Hepatic stellate cell (primary cell): ENCODE results near the gene RPP25L.
"Not testable (repeated sequence)": the region's sequence is repeated elsewhere in the genome, so short reads cannot be mapped to it uniquely, and the experiment has no call there.

ENCODE experiments used
- DNase-seq: peaks from one replicate; pipeline ENCODE4 v3.0.0; 2011; ENCODE audit warnings: low spot score

The RPP25L gene, protein sequence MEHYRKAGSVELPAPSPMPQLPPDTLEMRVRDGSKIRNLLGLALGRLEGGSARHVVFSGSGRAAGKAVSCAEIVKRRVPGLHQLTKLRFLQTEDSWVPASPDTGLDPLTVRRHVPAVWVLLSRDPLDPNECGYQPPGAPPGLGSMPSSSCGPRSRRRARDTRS

DNA sequence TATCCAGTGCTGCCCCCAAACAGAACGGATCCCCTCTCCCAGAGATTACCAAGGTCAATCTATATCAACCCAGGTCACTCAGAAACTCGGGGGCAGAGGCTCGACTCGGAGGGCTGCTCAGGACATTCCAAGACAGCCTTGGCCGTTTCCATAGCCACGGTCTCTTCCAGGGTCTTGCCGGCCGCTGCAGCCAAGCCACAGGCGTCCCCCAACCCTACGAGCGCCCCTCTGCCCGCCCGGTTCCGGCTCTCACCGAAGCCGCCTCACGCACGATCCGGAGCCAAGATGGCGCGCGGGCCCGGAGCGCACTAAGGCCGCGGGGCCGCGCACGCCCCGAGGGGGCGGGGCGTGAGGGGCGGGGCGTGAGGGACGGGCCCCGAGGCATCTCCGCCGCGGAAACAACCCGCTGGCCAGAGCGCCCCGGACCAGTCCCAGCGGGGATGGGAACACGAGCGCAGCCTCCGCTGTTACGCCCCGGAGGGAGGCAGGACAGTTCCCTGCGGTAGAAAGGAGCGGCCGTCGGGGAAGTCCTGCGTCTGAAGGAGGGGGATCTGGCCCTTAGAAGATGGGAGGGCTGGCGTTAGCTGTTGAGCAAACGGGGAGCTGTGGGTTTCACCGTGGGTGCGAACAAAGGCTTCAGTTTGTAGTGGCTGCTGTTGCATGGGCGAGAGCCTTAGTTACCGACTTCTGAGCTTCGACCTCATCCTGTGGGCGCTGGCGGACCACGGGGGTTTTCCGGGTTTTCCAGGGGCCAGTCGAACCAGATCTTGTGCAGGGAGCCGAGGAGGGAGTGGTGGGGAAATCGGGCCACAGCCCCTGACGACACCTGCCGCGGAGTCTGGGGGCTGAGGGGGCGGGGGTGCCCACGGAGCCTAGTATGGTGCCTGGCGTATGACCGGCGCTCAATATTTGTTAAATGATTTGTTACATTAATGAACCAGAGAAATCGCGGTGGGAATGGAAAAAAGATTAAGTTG, at the start of gene RPP25L:
Gene RPP25L (minus strand): TSS at position 287 of the 977 bp plus-strand sequence. CDS start 801 bp downstream, outside the sequence.
- peak; percentile 94 for DNase-seq

DNA sequence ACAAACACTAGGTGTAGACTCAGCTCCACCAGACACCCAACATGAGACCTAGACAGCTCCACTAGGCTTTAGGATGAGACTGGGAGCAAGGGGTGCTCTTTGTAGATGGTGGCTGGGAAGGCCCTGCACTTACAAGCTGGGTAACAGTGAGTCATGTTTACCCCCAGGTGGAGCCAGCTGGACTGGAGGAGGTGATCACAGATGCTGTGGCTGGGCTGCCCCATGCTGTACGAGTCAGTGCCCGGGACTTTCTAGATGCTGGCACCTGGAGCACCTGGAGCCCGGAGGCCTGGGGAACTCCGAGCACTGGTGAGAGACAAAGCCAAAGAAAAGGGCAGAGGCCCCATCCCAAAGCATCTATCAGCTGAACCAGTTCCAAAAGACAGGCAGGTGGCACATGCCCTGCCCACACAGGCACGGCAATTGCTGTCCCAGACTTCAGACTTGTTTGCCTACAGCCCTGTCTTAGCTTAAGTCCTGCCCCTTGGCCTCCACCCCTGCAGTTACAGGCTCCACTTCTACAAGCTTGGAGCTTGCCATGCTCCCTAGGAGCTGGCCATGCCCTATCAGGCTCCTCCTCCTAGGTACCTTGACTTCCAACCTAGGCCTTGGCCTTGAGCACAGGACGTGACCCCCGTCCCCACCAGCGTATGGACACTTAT, 47.8 kb upstream of the RPP25L start:
- DNase-seq: no peak

- no peak for DNase-seq
Measured at GRCh38 chr9:34658461-34658860, 46.6 kb upstream of the RPP25L start.

- DNase-seq: no peak
Measured at GRCh38 chr9:34656992-34657391, 45.1 kb upstream of the RPP25L start.

DNA sequence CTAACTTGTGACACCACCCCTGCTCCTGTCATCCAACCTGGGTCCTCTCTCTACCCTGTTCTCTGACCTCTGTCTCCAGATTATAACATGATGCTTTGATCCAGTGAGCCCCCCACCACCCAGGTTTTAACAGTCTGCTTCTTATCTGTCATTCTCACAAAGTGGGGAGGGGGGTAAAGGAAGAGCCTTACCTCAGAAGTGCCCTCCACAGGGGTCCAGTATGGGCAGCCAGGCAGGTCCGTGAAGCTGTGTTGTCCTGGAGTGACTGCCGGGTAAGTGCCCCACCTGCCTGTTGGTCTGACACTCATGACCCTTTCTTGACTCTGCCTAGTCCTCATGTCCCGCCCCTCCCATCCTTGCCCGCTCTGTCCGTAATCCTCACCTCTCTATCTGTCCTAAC, 43.5 kb upstream of the RPP25L start:
- no peak for DNase-seq

- DNase-seq: no peak
Measured at GRCh38 chr9:34654323-34655051, 42.6 kb upstream of the RPP25L start.

GRCh38 chr9:34653151-34654072, 41.5 kb upstream of the RPP25L start:
- DNase-seq: no peak

DNA sequence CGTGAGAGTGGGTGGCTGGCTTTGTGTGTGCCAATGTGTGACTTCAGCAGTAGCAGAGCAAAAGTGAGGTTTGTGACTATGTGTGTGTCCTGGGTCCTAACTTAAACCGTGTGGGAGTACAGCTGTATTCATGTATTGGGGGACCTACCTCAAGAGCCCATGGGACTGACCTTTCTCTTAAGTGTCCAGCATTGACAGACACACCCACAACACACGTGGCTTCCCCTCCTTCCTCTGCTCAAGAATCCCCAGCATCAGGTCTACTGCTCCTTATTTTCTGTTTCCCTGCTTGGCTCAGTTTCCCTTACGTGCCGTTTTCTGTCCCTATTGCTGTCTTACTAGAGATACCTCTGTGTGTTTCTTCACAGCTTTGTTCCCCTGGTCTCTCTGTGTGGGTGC, 40.7 kb upstream of the RPP25L start:
- DNase-seq: no peak

DNA sequence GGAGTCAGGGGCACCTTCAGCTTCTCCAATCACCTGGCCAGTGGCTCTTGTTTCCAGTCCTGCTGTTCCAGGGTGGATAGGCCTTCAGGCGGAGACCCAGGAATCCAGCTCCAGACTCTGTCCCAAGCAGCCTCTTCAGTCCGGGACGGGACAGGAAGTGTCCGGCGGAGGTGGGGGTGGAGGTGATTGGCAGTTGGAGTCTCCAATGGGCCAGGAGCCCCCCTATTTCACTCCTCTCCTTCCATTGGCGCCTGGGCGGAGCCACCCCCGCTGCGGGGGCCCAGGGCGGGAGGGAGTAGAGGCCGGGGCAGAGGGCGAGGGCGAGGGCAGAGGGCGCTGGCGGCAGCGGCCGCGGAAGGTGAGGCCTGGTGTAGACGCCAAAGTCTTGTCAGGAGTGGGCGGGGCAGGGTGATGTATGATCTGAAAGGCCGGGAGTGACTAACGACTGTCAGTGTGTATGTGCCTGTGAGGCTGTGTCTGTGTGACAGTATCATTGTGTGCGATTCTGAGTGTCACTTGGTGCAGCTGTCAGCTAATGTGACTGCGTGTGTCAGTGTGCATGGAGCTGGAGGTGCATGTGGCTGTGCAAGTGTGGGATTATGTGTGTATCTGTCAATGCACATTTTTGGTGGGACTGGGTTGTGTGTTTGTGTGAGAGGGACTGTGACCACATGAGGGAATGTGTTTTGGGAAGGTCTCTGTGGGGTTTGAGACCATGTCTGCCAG, 40.1 kb upstream of the RPP25L start, which contains the start of gene IL11RA:
Gene IL11RA (plus strand): TSS at position 310 of the 726 bp plus-strand sequence. CDS start 3,033 bp downstream, outside the sequence.
- peak; percentile 98 for DNase-seq

DNA sequence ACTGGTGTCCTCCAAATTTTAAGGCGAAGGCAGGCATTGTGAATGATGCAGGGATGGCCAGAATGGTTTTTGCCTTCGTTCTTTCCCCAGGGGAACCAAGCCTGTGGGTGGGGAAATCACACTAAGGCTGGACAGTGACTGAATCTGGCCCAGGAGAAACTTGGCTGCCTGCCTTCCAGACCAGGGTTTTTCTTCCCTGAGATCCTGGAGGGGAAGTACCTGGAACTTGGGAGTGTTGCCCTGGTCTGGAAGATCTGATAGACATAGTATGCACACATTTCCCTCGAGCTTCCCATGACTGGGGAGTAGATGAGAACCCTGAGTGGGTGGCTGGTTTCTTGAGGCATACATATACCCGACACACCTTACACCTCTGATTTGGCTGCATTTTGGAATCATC, 39.4 kb upstream of the RPP25L start:
- peak; percentile 62 for DNase-seq

DNA sequence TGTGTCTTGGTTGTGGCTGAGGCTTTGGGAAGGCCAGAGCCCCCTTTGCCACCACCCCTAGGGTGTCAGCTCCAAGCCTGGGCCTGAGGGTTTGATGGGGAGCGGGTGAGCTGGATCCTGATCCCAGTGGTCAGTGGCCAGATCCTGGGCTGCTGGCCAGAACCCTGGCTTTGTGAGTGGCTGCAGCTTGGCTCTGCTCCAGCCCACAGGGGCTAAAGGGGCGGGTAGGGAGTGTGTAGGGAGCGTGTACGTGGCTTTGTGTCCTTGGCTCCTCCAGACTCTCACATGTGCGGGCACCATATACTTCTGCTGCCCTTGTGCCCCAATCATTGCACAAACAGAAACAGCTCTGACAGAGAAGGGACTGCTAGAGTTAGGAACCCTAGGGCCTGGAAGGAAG, 38.9 kb upstream of the RPP25L start:
- DNase-seq: no peak

- no peak for DNase-seq
Measured at GRCh38 chr9:34648673-34649072, 36.8 kb upstream of the RPP25L start.

DNA sequence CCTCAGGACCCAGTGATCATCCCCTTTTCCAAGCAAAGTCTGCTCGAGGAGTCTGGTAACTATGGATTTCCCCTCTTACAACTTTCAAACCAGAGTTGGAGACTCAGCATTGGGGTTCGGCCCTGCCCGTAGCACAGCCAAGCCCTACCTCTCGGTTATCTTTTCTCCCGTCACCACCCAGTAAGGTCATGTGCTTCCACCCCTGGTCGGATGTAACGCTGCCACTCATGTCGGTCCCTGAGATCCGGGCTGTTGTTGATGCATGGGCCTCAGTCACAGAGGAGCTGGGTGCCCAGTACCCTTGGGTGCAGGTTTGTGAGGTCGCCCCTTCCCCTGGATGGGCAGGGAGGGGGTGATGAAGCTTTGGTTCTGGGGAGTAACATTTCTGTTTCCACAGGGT, 35.8 kb upstream of the RPP25L start:
- DNase-seq: no peak

- no peak for DNase-seq
Measured at GRCh38 chr9:34647084-34647403, 35.1 kb upstream of the RPP25L start.

DNA sequence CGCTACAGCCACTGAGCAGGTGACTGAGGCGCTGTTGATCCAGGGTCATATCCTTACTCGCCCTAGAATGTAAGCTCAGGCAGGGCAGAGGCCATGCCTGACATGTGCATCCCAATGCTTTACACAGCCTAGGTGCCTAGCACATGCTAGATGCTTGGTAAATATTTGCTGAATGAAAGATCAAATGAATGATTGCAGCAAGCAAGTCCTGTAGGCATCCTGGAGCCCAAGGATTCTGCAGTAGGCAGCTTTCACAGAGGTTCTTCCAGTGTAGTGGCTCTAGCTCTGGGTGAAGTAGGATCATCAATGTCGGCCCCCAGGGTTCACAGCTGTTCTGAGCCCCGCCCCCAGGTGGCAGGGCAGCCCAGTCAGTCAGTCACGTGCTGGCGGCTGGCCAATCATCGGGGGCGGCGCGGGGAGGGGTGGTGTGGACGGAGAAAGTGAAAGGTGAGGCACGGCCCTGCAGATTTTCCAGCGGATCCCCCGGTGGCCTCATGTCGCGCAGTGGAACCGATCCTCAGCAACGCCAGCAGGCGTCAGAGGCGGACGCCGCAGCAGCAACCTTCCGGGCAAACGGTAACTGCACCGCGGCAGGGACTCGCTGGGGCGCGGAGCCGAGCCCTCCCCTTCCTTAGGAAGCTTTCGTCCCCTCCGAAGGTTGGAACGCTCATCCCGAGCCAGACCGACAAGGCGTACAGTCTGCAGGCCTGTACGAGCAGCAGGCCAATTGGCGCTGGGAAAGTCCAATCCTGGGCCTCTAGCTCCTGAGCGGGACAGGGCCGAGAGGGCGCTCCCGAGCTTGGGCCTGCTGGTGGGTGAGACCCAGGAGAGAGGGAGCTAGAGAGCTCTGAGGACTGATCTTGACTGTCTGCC, 34.5 kb upstream of the RPP25L start, which contains the start of gene GALT:
Gene GALT (plus strand): TSS at position 465 of the 873 bp plus-strand sequence. CDS start 30 bp downstream, at position 495.
- DNase-seq: peak; percentile 98

- no peak for DNase-seq
Measured at GRCh38 chr9:34644766-34645314, 32.9 kb upstream of the RPP25L start.

- DNase-seq: no peak
Measured at GRCh38 chr9:34642679-34643078, 30.8 kb upstream of the RPP25L start.

DNA sequence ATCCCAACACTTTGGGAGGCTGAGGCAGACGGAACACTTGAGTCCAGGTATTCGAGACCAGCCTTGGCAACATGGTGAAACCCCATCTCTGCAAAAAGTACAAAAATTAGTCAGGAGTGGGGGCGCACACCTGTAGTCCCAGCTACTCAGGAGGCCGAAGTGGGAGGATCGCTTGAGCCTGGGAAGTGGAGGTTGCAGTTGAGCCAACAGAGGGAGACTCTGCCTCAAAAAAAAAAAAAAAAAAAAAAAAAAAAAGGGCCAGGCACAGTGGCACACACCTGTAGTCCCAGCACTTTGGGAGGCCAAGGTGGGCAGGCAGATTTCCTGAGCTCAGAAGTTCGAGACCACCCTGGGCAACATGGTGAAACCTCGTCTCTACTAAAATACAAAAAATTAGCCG, 27.4 kb upstream of the RPP25L start:
- not testable (repeated sequence) for DNase-seq

GRCh38 chr9:34638138-34638445, 26.2 kb upstream of the RPP25L start:
- DNase-seq: no peak
